ENCODE results near the gene BCAS3.

BCAS3 gene

GRCh38 chr17:61175298-61176142, 497.9 kb downstream of the BCAS3 start:
- in situ Hi-C loops (cut with MboI; ENCODE audit: low sequenced_read_pairs) = no loop called here

- in situ Hi-C loops (cut with MboI; ENCODE audit: low sequenced_read_pairs) = no loop called here
These were observed 499.7 kb downstream of the BCAS3 start for GRCh38 chr17:61177351-61177750.

- in situ Hi-C loops (cut with MboI; ENCODE audit: low sequenced_read_pairs) = no loop called here
These were observed 500.6 kb downstream of the BCAS3 start for GRCh38 chr17:61178284-61178683.

- in situ Hi-C loops (cut with MboI; ENCODE audit: low sequenced_read_pairs) = no loop called here
These were observed 501.7 kb downstream of the BCAS3 start for GRCh38 chr17:61179380-61179806.

- in situ Hi-C loops (cut with MboI; ENCODE audit: low sequenced_read_pairs) = no loop called here
These were observed 506.1 kb downstream of the BCAS3 start for GRCh38 chr17:61183793-61184192.

- in situ Hi-C loops (cut with MboI; ENCODE audit: low sequenced_read_pairs) = no loop called here
These were observed 507.7 kb downstream of the BCAS3 start for GRCh38 chr17:61185385-61185784.

GRCh38 chr17:61187038-61187437, 509.4 kb downstream of the BCAS3 start:
- in situ Hi-C loops (cut with MboI; ENCODE audit: low sequenced_read_pairs) = no loop called here

GRCh38 chr17:61188081-61188480, 510.4 kb downstream of the BCAS3 start:
- in situ Hi-C loops (cut with MboI; ENCODE audit: low sequenced_read_pairs) = no loop called here

- in situ Hi-C loops (cut with MboI; ENCODE audit: low sequenced_read_pairs) = no loop called here
These were observed 512.3 kb downstream of the BCAS3 start for GRCh38 chr17:61189968-61190367.

- in situ Hi-C loops (cut with MboI; ENCODE audit: low sequenced_read_pairs) = no loop called here
These were observed 518.7 kb downstream of the BCAS3 start for GRCh38 chr17:61196302-61196704.

- in situ Hi-C loops (cut with MboI; ENCODE audit: low sequenced_read_pairs) = no loop called here
These were observed 519.1 kb downstream of the BCAS3 start for GRCh38 chr17:61196799-61197198.

- in situ Hi-C loops (cut with MboI; ENCODE audit: low sequenced_read_pairs) = no loop called here
These were observed 522.0 kb downstream of the BCAS3 start for GRCh38 chr17:61199431-61200338.

GRCh38 chr17:61200339-61200715, 522.7 kb downstream of the BCAS3 start:
- in situ Hi-C loops (cut with MboI; ENCODE audit: low sequenced_read_pairs) = no loop called here

GRCh38 chr17:61201211-61201610, 523.6 kb downstream of the BCAS3 start:
- in situ Hi-C loops (cut with MboI; ENCODE audit: low sequenced_read_pairs) = no loop called here

- in situ Hi-C loops (cut with MboI; ENCODE audit: low sequenced_read_pairs) = no loop called here
These were observed 524.9 kb downstream of the BCAS3 start for GRCh38 chr17:61202564-61202963.

- in situ Hi-C loops (cut with MboI; ENCODE audit: low sequenced_read_pairs) = no loop called here
These were observed 526.0 kb downstream of the BCAS3 start for GRCh38 chr17:61203671-61204131.

GRCh38 chr17:61204456-61204855, 526.8 kb downstream of the BCAS3 start:
- in situ Hi-C loops (cut with MboI; ENCODE audit: low sequenced_read_pairs) = no loop called here

GRCh38 chr17:61205401-61205800, 527.8 kb downstream of the BCAS3 start:
- in situ Hi-C loops (cut with MboI; ENCODE audit: low sequenced_read_pairs) = no loop called here

- in situ Hi-C loops (cut with MboI; ENCODE audit: low sequenced_read_pairs) = no loop called here
These were observed 528.3 kb downstream of the BCAS3 start for GRCh38 chr17:61205931-61206330.

- in situ Hi-C loops (cut with MboI; ENCODE audit: low sequenced_read_pairs) = no loop called here
These were observed 529.3 kb downstream of the BCAS3 start for GRCh38 chr17:61206922-61207321.

- in situ Hi-C loops (cut with MboI; ENCODE audit: low sequenced_read_pairs) = no loop called here
These were observed 530.9 kb downstream of the BCAS3 start for GRCh38 chr17:61208301-61209105.

All from HL-60/S4 treated with phorbol 12-myristate 13-acetate at 8.2 ng/mL for 4 days and 3 days (cell line).